HepG2 (cell line): ENCODE data around the gene SMOC1. TPM values are rescaled to one million over a fixed set of nuclear protein-coding genes. Genes with fewer than 3 reads are reported as not detected.
A peak's percentile ranks its signal among the peaks of the same experiment; 100 is the strongest.

Source experiments
- AKAP8 ChIP-seq: sonication (generic); formaldehyde crosslinking; IDR thresholded peaks from 2 replicates; pipeline ENCODE4 v1.5.1; 2020; ENCODE audit warnings: mild to moderate bottlenecking, missing genetic modification reagents
- GATA4 ChIP-seq: sonication (generic); IDR thresholded peaks from 2 replicates; pipeline ENCODE4 v1.6.1; 2016; ENCODE audit warnings: antibody characterized with exemption, low read depth, borderline replicate concordance
- GFI1 ChIP-seq: sonication (generic); formaldehyde crosslinking; IDR thresholded peaks from 2 replicates; pipeline ENCODE4 v1.5.0; 2020; ENCODE audit warnings: missing genetic modification reagents, mild to moderate bottlenecking, borderline replicate concordance
- HCFC1 ChIP-seq: fragments of 150-350 bp; IDR thresholded peaks from 2 replicates; pipeline ENCODE4 v1.6.1; 2014; ENCODE audit warnings: low read depth, low read length
- HNF1B ChIP-seq: sonication (generic); formaldehyde crosslinking; IDR thresholded peaks from 2 replicates; pipeline ENCODE4 v1.5.1; 2020; ENCODE audit warnings: mild to moderate bottlenecking, moderate library complexity, missing genetic modification reagents
- PHF21A ChIP-seq: sonication (generic); formaldehyde crosslinking; IDR thresholded peaks from 2 replicates; pipeline ENCODE4 v1.5.0; 2020; ENCODE audit warnings: mild to moderate bottlenecking, missing genetic modification reagents
- RBM39 ChIP-seq: fragments of 200-400 bp; formaldehyde crosslinking; IDR thresholded peaks from one replicate; pipeline ENCODE4 v1.6.1; 2018; ENCODE audit warnings: antibody characterized with exemption, mild to moderate bottlenecking, low read depth, low read length; ENCODE audit not compliant: poor library complexity, severe bottlenecking
- RERE ChIP-seq: IDR thresholded peaks from 2 replicates; pipeline ENCODE4 v1.6.1; 2016; ENCODE audit warnings: low read depth, missing genetic modification reagents, missing compliant biosample characterization
- SMC3 ChIP-seq: IDR thresholded peaks from 2 replicates; pipeline ENCODE4 v1.6.1; 2011; ENCODE audit warnings: low read length, improper control_type of control experiment
- SYNCRIP ChIP-seq: fragments of 200-400 bp; formaldehyde crosslinking; IDR thresholded peaks from 2 replicates; pipeline ENCODE4 v1.6.1; 2018; ENCODE audit warnings: mild to moderate bottlenecking, low read depth, low read length; ENCODE audit not compliant: insufficient read depth
- TBL1XR1 ChIP-seq: fragments of 150-350 bp; IDR thresholded peaks from 2 replicates; pipeline ENCODE4 v1.6.1; 2014; ENCODE audit warnings: borderline replicate concordance, low read length; ENCODE audit not compliant: partially characterized antibody
- ZNF121 ChIP-seq: sonication (generic); formaldehyde crosslinking; IDR thresholded peaks from 2 replicates; pipeline ENCODE4 v1.5.0; 2020; ENCODE audit warnings: mild to moderate bottlenecking, missing genetic modification reagents
- ZNF124 ChIP-seq: sonication (generic); formaldehyde crosslinking; IDR thresholded peaks from 2 replicates; pipeline ENCODE4 v1.4.0; 2020; ENCODE audit warnings: missing genetic modification reagents
- ZNF230 ChIP-seq: sonication (generic); formaldehyde crosslinking; IDR thresholded peaks from 2 replicates; pipeline ENCODE4 v1.4.0; 2020; ENCODE audit warnings: mild to moderate bottlenecking, missing genetic modification reagents
- polyA plus RNA-seq, 8 experiments: library from polyadenylated mRNA; depleted of rRNA in 3 of 8; stranded (reverse) in 7 of 8; unstranded in 1 of 8; fragments of >200 nt; fragmentation: Illumina TruSeq in 4 of 8; extraction: Trizol in 4 of 8; gene quantifications; 2 replicates each; pipeline versions ENCODE4 v1.2.1 to v1.2.3, GENCODE V29; 2011 to 2016; ENCODE audit warnings: low read depth in 4 of 8, missing spikeins in 1 of 8, mixed read lengths in 1 of 8; ENCODE audit not compliant: insufficient read depth in 1 of 8
- total RNA-seq, 5 experiments: library from RNA; depleted of rRNA; stranded (reverse); fragments of >200 nt; fragmentation: Illumina TruSeq; extraction: Trizol; gene quantifications; 2 replicates each; pipeline ENCODE4 v1.2.3, GENCODE V29; 2016; ENCODE audit warnings: low read depth in 1 of 5
- TF ChIP-seq, protein P1 (sequence below): sonication (generic); formaldehyde crosslinking; IDR thresholded peaks from 2 replicates; pipeline ENCODE4 v1.4.0; 2020; ENCODE audit warnings: mild to moderate bottlenecking, missing genetic modification reagents, borderline replicate concordance
- TF ChIP-seq, protein P2 (sequence below): sonication (generic); formaldehyde crosslinking; IDR thresholded peaks from 2 replicates; pipeline ENCODE4 v1.4.0; 2020; ENCODE audit warnings: missing genetic modification reagents, borderline replicate concordance

Gene SMOC1
- total and polyA plus RNA-seq, 2 of the 13 experiments (the other 11 are each of a cell fraction or from before 2014, with no cell fraction given), result 17.8 to 35.6 TPM

GRCh38 chr14:70005281-70005805, 126.1 kb downstream of the SMOC1 start (continued):
- TF ChIP-seq, protein P1, sequence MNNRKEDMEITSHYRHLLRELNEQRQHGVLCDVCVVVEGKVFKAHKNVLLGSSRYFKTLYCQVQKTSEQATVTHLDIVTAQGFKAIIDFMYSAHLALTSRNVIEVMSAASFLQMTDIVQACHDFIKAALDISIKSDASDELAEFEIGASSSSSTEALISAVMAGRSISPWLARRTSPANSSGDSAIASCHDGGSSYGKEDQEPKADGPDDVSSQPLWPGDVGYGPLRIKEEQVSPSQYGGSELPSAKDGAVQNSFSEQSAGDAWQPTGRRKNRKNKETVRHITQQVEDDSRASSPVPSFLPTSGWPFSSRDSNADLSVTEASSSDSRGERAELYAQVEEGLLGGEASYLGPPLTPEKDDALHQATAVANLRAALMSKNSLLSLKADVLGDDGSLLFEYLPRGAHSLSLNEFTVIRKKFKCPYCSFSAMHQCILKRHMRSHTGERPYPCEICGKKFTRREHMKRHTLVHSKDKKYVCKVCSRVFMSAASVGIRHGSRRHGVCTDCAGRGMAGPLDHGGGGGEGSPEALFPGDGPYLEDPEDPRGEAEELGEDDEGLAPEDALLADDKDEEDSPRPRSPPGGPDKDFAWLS, result no peak
- TF ChIP-seq SYNCRIP (no peak), RERE (CRISPR knock-in tag) (peak; percentile 32; the same call in 1 of the 2 replicates), ZNF124 (CRISPR knock-in tag) (0 out of 2 replicates have a peak, but pooled peaks have one; percentile 53), ZNF230 (CRISPR knock-in tag) (no peak), GATA4 (peak; percentile 18; the same call in 1 of the 2 replicates), PHF21A (CRISPR knock-in tag) (peak; percentile 98), RBM39 (no peak), HCFC1 (no peak), AKAP8 (CRISPR knock-in tag) (peak; percentile 75; the same call in 1 of the 2 replicates), GFI1 (CRISPR knock-in tag) (peak; percentile 71; the same call in 1 of the 2 replicates), ZNF121 (peak; percentile 77; the same call in 1 of the 2 replicates), HNF1B (CRISPR knock-in tag) (peak; percentile 77; the same call in 1 of the 2 replicates), SMC3 (peak; percentile 49; the same call in 1 of the 2 replicates), TBL1XR1 (peak; percentile 28)
- TF ChIP-seq, protein P2, sequence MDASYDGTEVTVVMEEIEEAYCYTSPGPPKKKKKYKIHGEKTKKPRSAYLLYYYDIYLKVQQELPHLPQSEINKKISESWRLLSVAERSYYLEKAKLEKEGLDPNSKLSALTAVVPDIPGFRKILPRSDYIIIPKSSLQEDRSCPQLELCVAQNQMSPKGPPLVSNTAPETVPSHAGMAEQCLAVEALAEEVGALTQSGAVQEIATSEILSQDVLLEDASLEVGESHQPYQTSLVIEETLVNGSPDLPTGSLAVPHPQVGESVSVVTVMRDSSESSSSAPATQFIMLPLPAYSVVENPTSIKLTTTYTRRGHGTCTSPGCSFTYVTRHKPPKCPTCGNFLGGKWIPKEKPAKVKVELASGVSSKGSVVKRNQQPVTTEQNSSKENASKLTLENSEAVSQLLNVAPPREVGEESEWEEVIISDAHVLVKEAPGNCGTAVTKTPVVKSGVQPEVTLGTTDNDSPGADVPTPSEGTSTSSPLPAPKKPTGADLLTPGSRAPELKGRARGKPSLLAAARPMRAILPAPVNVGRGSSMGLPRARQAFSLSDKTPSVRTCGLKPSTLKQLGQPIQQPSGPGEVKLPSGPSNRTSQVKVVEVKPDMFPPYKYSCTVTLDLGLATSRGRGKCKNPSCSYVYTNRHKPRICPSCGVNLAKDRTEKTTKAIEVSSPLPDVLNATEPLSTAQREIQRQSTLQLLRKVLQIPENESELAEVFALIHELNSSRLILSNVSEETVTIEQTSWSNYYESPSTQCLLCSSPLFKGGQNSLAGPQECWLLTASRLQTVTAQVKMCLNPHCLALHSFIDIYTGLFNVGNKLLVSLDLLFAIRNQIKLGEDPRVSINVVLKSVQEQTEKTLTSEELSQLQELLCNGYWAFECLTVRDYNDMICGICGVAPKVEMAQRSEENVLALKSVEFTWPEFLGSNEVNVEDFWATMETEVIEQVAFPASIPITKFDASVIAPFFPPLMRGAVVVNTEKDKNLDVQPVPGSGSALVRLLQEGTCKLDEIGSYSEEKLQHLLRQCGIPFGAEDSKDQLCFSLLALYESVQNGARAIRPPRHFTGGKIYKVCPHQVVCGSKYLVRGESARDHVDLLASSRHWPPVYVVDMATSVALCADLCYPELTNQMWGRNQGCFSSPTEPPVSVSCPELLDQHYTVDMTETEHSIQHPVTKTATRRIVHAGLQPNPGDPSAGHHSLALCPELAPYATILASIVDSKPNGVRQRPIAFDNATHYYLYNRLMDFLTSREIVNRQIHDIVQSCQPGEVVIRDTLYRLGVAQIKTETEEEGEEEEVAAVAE (CRISPR knock-in tag), result no peak
